ENCODE measurements around the gene NFIC.

GRCh38 chr19:3387645-3388589 is 21.5 kb downstream of the NFIC start:
- TF ChIP-seq RAD21 (IDR thresholded peaks at IDR 0.05; ENCODE audit: low read depth) (peak; percentile 17; the same call in 1 of the 2 replicates), FOXM1 (IDR thresholded peaks at IDR 0.05; ENCODE audit: borderline replicate concordance, low read depth) (no peak), EP300 (IDR thresholded peaks at IDR 0.05; ENCODE audit: borderline replicate concordance) (peak; percentile 72), TCF12 (IDR thresholded peaks at IDR 0.05; ENCODE audit: low read depth) (peak; percentile 91), CREB1 (IDR thresholded peaks at IDR 0.05; ENCODE audit: low read depth) (no peak), CEBPB (IDR thresholded peaks at IDR 0.05) (no peak), USF1 (IDR thresholded peaks at IDR 0.05) (peak; percentile 66), MAX (IDR thresholded peaks at IDR 0.05) (peak; percentile 97), TAF1 (IDR thresholded peaks at IDR 0.05; ENCODE audit: low read depth) (no peak), YY1 (IDR thresholded peaks at IDR 0.05; ENCODE audit: low read depth) (peak; percentile 75; the same call in 1 of the 2 replicates), EGR1 (IDR thresholded peaks at IDR 0.05) (no peak), REST (IDR thresholded peaks at IDR 0.05; ENCODE audit: low read depth) (no peak), ZBTB7A (IDR thresholded peaks at IDR 0.05; ENCODE audit: low read depth) (no peak), NFIC (IDR thresholded peaks at IDR 0.05) (peak; percentile 98)

All from Ishikawa (cell line).